Panc1 (cell line): ENCODE measurements around the gene MAPK8IP3.

ENCODE experiments used
- CTCF ChIP-seq: fragments of 450-650 bp; IDR thresholded peaks from 2 replicates; pipeline ENCODE4 v1.5.1; 2017; ENCODE audit warnings: mild to moderate bottlenecking
- TCF7L2 ChIP-seq: IDR thresholded peaks from 2 replicates; pipeline ENCODE4 v1.6.1; 2011; ENCODE audit warnings: mild to moderate bottlenecking, low read depth, low read length, inconsistent platforms
- TF ChIP-seq, protein P1 (sequence below), 2 experiments: IDR thresholded peaks; 2 replicates each; pipeline ENCODE4 v1.6.1; 2011 to 2012; ENCODE audit warnings: low read depth in 2 of 2, control low read depth in 1 of 2, low read length in 1 of 2, mild to moderate bottlenecking in 1 of 2, moderate library complexity in 1 of 2; ENCODE audit not compliant: insufficient read depth in 1 of 2

GRCh38 chr16:1673424-1674151 is 32.4 kb upstream of the MAPK8IP3 start:
- TF ChIP-seq CTCF = no peak
- TF ChIP-seq, protein P1, sequence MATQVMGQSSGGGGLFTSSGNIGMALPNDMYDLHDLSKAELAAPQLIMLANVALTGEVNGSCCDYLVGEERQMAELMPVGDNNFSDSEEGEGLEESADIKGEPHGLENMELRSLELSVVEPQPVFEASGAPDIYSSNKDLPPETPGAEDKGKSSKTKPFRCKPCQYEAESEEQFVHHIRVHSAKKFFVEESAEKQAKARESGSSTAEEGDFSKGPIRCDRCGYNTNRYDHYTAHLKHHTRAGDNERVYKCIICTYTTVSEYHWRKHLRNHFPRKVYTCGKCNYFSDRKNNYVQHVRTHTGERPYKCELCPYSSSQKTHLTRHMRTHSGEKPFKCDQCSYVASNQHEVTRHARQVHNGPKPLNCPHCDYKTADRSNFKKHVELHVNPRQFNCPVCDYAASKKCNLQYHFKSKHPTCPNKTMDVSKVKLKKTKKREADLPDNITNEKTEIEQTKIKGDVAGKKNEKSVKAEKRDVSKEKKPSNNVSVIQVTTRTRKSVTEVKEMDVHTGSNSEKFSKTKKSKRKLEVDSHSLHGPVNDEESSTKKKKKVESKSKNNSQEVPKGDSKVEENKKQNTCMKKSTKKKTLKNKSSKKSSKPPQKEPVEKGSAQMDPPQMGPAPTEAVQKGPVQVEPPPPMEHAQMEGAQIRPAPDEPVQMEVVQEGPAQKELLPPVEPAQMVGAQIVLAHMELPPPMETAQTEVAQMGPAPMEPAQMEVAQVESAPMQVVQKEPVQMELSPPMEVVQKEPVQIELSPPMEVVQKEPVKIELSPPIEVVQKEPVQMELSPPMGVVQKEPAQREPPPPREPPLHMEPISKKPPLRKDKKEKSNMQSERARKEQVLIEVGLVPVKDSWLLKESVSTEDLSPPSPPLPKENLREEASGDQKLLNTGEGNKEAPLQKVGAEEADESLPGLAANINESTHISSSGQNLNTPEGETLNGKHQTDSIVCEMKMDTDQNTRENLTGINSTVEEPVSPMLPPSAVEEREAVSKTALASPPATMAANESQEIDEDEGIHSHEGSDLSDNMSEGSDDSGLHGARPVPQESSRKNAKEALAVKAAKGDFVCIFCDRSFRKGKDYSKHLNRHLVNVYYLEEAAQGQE (IDR thresholded peaks at IDR 0.05; ENCODE audit: insufficient read depth in 1 of 2, low read depth in 2 of 2, low read length in 1 of 2) = no peak
- TF ChIP-seq TCF7L2 = no peak
